Activated CD4-positive, alpha-beta T cell treated with anti-CD3 and anti-CD28 coated beads for 4 hours (primary cell): ENCODE data around the gene ANXA2R.
"Not testable (repeated sequence)": the region's sequence is repeated elsewhere in the genome, so short reads cannot be mapped to it uniquely, and the experiment has no call there.

Source experiments
- DNase-seq, 2 donors: peaks; one replicate each; pipeline ENCODE4 v3.0.0-alpha.2; 2020

The ANXA2R gene

GRCh38 chr5:43060020-43060419 is 19.9 kb upstream of the ANXA2R start:
- not testable (repeated sequence) for DNase-seq

DNA sequence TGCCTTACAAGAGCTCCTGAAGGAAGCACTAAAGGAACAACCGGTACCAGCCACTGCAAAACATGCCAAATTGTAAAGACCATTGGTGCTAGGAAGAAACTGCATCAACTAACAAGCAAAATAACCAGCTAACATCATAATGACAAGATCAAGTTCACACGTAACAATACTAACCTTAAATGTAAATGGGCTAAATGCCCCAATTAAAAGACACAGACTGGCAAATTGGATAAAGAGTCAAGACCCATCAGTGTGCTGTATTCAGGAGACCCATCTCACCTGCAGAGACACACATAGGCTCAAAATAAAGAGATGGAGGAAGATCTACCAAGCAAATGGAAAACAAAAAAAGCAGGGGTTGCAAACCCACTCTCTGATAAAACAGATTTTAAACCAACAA is 15.0 kb upstream of the ANXA2R start:
- not testable (repeated sequence) for DNase-seq

- no peak for DNase-seq
These were observed 11.6 kb upstream of the ANXA2R start for GRCh38 chr5:43051684-43052083.

- DNase-seq = no peak
These were observed 10.3 kb upstream of the ANXA2R start for GRCh38 chr5:43050384-43050783.

GRCh38 chr5:43049236-43049635 is 9.1 kb upstream of the ANXA2R start:
- no peak for DNase-seq

DNA sequence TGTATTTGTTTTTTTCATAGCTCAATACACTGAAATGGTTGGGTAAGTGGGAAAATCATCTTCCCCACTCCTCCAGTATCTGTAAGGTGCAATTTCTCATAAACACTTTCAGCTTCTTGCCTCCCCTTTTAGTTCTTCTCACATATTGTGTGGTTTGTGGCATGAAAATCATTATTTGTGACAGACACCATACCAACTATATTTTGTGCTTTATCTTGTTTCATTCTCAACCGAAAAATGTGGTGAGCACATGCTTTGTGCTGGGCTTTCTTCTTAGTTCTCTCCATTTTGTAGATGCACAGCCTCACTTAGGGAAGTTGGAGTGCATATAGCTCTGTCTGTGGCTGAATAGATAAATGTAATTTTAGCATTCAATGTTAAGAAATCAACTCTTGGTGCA is 6.4 kb upstream of the ANXA2R start:
- no peak for DNase-seq

GRCh38 chr5:43045236-43045635 is 5.1 kb upstream of the ANXA2R start:
- DNase-seq = no peak

- no peak for DNase-seq
These were observed 4.2 kb upstream of the ANXA2R start for GRCh38 chr5:43044181-43044914.

DNA sequence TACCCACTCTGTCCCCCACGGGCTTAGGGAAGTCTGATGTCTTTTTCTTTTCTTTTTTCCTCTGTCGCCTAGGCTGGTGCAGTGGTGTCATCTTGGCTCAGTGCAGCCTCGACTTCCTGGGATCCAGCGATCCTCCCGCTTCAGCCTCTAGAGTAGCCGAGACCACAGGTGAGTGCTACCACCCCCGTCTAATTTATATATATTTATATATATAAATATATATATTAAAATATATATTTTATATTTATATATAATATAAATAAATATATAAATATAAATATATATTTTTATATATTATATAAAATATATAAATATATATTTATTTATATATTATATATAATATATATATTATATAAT is 3.3 kb upstream of the ANXA2R start:
- no peak for DNase-seq

DNA sequence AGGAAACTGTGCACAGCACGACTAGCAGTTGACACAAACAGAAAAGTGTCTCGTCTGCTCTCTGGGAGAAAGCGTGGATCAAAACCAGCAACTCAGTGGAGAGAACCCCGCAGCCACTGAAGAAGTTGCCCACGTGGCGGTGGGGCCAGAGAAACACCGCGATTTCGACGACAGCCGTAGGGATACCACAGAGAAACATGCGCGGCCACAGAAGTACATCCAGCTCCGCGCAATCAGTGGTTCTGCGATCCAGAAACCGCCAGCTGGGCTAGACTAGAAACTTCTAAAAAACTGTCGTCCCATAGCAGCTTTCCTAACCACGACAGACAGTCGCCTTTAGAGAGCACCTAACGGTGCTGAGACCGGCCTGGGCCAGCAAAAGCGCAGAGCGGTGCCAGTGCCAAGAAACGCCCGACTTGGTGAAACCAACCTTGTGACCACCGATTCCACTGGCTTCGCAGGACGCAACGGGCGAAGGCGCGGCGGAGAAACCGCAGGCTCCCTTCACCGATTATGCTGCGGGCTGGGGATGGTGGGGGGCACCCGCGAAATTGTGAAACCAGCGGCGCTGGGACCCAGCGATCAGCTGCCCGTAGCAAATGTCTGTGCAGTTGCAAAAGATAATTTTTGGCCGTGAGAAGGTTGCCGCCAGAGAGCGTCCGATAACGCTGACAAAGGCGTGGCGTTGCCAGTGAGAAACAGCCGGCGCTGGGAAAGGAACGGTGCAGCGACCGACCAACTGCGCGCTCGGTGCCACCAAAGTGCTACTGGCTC is 2.7 kb upstream of the ANXA2R start:
- DNase-seq = peak; percentile 61 to 62

GRCh38 chr5:43042176-43042625 is 2.1 kb upstream of the ANXA2R start:
- peak; percentile 67 to 73 for DNase-seq

- peak; percentile 57 to 70 for DNase-seq
These were observed 1.6 kb upstream of the ANXA2R start for GRCh38 chr5:43041669-43042175.

- peak in 1 of 2 donors; percentile 34 for DNase-seq
These were observed 1.1 kb upstream of the ANXA2R start for GRCh38 chr5:43041110-43041668.

DNA sequence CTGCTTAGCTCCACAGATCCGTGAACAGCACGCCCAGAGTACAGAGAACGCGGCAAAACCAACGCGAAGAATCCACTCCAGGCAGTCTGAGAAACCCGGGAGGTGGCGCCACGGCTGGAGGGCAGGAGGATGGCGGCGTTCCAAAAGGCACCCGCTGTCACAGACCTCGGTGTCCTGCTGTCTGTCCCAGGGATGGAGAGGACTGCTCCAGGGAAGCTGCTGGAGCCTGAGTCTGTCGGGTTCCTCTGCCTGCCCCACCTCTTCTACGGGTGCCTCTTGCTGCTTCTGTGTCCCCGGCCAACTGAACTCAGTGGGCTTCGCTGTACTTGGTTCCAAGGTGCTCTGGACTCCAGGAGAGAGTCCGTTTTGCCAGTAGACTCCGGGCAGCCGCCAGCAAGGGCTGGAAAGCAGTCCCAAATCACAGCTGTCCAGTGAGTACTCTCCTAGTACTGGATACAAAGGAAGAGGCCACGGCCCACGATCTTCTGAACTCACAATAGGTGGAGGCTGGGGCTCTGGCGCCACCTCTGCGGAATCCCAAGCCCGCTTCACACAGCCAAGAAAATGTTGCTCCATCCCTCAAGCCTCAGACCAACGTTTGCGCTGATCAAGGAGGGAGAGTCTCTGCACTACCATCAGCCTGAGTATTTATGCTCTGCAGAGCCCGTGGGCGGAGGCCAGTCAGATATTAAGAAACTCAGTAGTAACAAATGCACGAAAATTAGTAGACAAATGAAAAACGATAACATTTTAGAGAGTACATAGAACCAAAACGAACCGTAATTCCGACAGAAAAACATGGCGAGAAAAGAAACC is 440 bp downstream of the ANXA2R start:
- DNase-seq = peak; percentile 69 to 70

DNA sequence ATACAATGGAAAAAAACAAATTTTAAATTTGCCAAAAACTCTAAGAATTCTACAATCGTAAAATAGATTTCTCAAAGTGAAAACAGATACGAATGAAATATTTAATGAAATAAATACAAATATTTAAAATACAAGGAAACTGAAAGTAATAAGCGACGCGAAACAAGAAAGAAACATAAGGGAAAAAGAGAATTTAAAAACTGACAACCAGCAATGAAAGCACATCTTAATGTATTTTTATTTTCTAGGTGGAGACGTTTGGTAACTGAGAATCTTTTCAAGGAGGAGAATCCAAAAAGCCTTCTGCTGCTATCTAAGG is 1.0 kb downstream of the ANXA2R start:
- DNase-seq = no peak

- peak; percentile 23 to 24 for DNase-seq
These were observed 1.6 kb downstream of the ANXA2R start for GRCh38 chr5:43038496-43038989.

- DNase-seq = peak; percentile 41 to 46
These were observed 2.3 kb downstream of the ANXA2R start for GRCh38 chr5:43037636-43038495.

GRCh38 chr5:43036856-43037635 is 3.1 kb downstream of the ANXA2R start:
- no peak for DNase-seq

GRCh38 chr5:43036409-43036808 is 3.7 kb downstream of the ANXA2R start:
- no peak for DNase-seq

DNA sequence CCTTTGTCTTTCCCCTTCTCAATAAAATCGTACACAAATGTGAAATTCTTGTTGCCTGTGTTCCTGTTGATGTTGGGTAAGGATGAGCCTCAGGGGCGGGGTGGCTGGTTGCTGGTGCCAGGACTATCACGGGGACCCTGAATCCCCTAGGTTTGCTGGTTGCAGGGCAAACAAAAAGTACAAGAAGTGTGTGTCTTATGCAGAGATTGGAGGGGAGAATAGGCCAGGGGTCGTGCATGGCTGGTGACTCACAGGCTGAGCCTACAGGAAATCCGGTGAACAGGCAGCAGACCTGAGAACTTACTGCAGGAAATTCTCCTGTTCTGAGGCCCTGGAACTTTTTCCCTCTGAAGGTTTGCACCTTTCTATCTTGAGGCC is 5.5 kb downstream of the ANXA2R start:
- no peak for DNase-seq
